Activated B cell treated with CpG ODN at 0.5 μM for 24 hours (primary cell): ENCODE data around the gene TMEM184B. TPM values are rescaled to one million over a fixed set of nuclear protein-coding genes. Genes with fewer than 3 reads are reported as not detected.

Experiments
- ATAC-seq: fragments of 200-7000 bp; cut with Tn5 transposase; one replicate; pipeline ENCODE4 v1.10.0; 2021; ENCODE audit warnings: low read depth, mild to moderate bottlenecking, moderate library complexity
- CTCF ChIA-PET: fragments of 350-600 bp; sonication (Branson Sonifier 250); formaldehyde crosslinking; loops from one replicate; lab custom pipeline; 2021; ENCODE audit warnings: antibody characterized with exemption; lab: Charles Lee
- POLR2A ChIA-PET: fragments of 350-600 bp; sonication (Branson Sonifier 250); formaldehyde crosslinking; loops from one replicate; lab custom pipeline; 2021; ENCODE audit warnings: antibody characterized with exemption; lab: Charles Lee
- DNase-seq: peaks from one replicate; pipeline ENCODE4 v3.0.0; 2022
- H3K27ac Mint-ChIP-seq: one replicate; pipeline ENCODE4 v1.8.0; 2020; ENCODE audit warnings: mixed read lengths
- H3K27me3 Mint-ChIP-seq: one replicate; pipeline ENCODE4 v1.8.0; 2021; ENCODE audit warnings: mixed read lengths
- H3K36me3 Mint-ChIP-seq: one replicate; pipeline ENCODE4 v1.8.0; 2021; ENCODE audit warnings: low read depth, mixed read lengths
- H3K4me1 Mint-ChIP-seq: one replicate; pipeline ENCODE4 v1.8.0; 2021; ENCODE audit warnings: mixed read lengths
- H3K4me3 Mint-ChIP-seq: one replicate; pipeline ENCODE4 v1.8.0; 2020; ENCODE audit warnings: mild to moderate bottlenecking, mixed read lengths
- H3K9me3 Mint-ChIP-seq: one replicate; pipeline ENCODE4 v1.8.0; 2020; ENCODE audit warnings: mixed read lengths
- CTCF ChIP-seq: fragments of 200-600 bp; IDR thresholded peaks from one replicate; pipeline ENCODE4 v1.8.0; 2022; ENCODE audit warnings: antibody characterized with exemption, mild to moderate bottlenecking
- intact Hi-C: fragments of 100-400 bp; cut with micrococcal nuclease; formaldehyde crosslinking; loops from one replicate; pipeline ENCODE4 v1.15.1; 2024
- total RNA-seq: library from RNA; stranded (reverse); gene quantifications from 2 replicates; pipeline ENCODE4 v1.2.3, GENCODE V29; 2022

TMEM184B gene
- total RNA-seq, 1 donor from 2014 or later, result 24.0 TPM

- POLR2A ChIA-PET, result interaction anchor here (0.8 to 1.7 kb wide), 7 partner anchors 13 to 150 kb away, joined by 3 to 11 read pairs (median 4); partner anchors contain the start of gene PLA2G6
- intact Hi-C loops, result loop anchor here (1.0 to 10.0 kb wide), 7 partner anchors 12 to 370 kb away; partner anchors contain the start of genes DMC1, PICK1 and PLA2G6
- ATAC-seq (peak; percentile 75), DNase-seq (peak; percentile 73)
- CTCF ChIA-PET, result interaction anchor here (0.9 to 1.1 kb wide), 2 partner anchors 40 to 87 kb away, joined by 3 read pairs; no protein-coding TSS in a partner anchor
- H3K27ac Mint-ChIP-seq, result peak within 1 kb of the TSS; percentile 35
- no peaks in the 10 kb centered on the region for H3K9me3 Mint-ChIP-seq
- H3K4me1 Mint-ChIP-seq, result peaks cover 51% of the 10 kb centered on the region
- no peaks in the 10 kb centered on the region for H3K36me3 Mint-ChIP-seq
- H3K27me3 Mint-ChIP-seq, result no peaks in the 10 kb centered on the region
- no peak for TF ChIP-seq CTCF
- H3K4me3 Mint-ChIP-seq, result peak within 1 kb of the TSS; percentile 86
Observed at GRCh38 chr22:38201711-38202436, 70.9 kb downstream of the TMEM184B start, which contains the start of gene MAFF. Gene MAFF (plus strand): TSS chr22:38201994. CDS start chr22:38213854, 11,860 bp downstream.

GRCh38 chr22:38201371-38201710, 71.5 kb downstream of the TMEM184B start:
- ATAC-seq (no peak), DNase-seq (no peak)
- no peaks in the 10 kb centered on the region for H3K36me3 Mint-ChIP-seq
- no peaks in the 10 kb centered on the region for H3K27me3 Mint-ChIP-seq
- no peak for TF ChIP-seq CTCF
- H3K4me3 Mint-ChIP-seq, result peak overlapping the region; percentile 83
- no peaks in the 10 kb centered on the region for H3K9me3 Mint-ChIP-seq
- ChIA-PET CTCF (interaction anchor here (0.9 to 1.1 kb wide), 2 partner anchors 39 to 86 kb away, joined by 3 read pairs; no protein-coding TSS in a partner anchor), POLR2A (interaction anchor here (0.7 to 1.7 kb wide), 7 partner anchors 12 to 149 kb away, joined by 3 to 11 read pairs (median 5); partner anchors contain the start of gene PLA2G6)
- peak overlapping the region; percentile 20 for H3K27ac Mint-ChIP-seq
- H3K4me1 Mint-ChIP-seq, result peaks cover 51% of the 10 kb centered on the region
- intact Hi-C loops, result loop anchor here (1.0 to 10.0 kb wide), 6 partner anchors 20 to 371 kb away; partner anchors contain the start of genes DMC1, PICK1 and PLA2G6

- DNase-seq (no peak), ATAC-seq (no peak)
- Mint-ChIP-seq H3K4me1 (peaks cover 50% of the 10 kb centered on the region), H3K36me3 (no peaks in the 10 kb centered on the region), H3K4me3 (no peak overlapping the region), H3K27me3 (peaks cover 3% of the 10 kb centered on the region), H3K27ac (no peak overlapping the region), H3K9me3 (no peaks in the 10 kb centered on the region)
- ChIA-PET POLR2A (interaction anchor here (2.5 kb wide), 1 partner anchor 18 kb away, joined by 8 read pairs; the partner anchor contains the start of gene PLA2G6), CTCF (no interaction called here)
- intact Hi-C loops, result loop anchor here (2.0 to 10.0 kb wide), 5 partner anchors 37 to 372 kb away; partner anchors contain the start of genes DMC1 and PICK1
- TF ChIP-seq CTCF, result no peak
Observed at GRCh38 chr22:38199826-38200559, 72.8 kb downstream of the TMEM184B start.

- peaks cover 13% of the 10 kb centered on the region for H3K27me3 Mint-ChIP-seq
- H3K36me3 Mint-ChIP-seq, result no peaks in the 10 kb centered on the region
- ChIA-PET POLR2A (no interaction called here), CTCF (no interaction called here)
- H3K27ac Mint-ChIP-seq, result no peak overlapping the region
- intact Hi-C loops, result no loop called here
- DNase-seq (no peak), ATAC-seq (no peak)
- H3K9me3 Mint-ChIP-seq, result no peaks in the 10 kb centered on the region
- no peak for TF ChIP-seq CTCF
- no peak overlapping the region for H3K4me3 Mint-ChIP-seq
- peaks cover 31% of the 10 kb centered on the region for H3K4me1 Mint-ChIP-seq
Observed at GRCh38 chr22:38196791-38197419, 75.9 kb downstream of the TMEM184B start.
